ENCODE data around the gene SOCS3. TPM values are rescaled to one million over a fixed set of nuclear protein-coding genes. Genes with fewer than 3 reads are reported as not detected.

SOCS3 gene
- total and polyA plus RNA-seq, 2 experiments from 2014 or later = 33.3 to 59.0 TPM

DNA sequence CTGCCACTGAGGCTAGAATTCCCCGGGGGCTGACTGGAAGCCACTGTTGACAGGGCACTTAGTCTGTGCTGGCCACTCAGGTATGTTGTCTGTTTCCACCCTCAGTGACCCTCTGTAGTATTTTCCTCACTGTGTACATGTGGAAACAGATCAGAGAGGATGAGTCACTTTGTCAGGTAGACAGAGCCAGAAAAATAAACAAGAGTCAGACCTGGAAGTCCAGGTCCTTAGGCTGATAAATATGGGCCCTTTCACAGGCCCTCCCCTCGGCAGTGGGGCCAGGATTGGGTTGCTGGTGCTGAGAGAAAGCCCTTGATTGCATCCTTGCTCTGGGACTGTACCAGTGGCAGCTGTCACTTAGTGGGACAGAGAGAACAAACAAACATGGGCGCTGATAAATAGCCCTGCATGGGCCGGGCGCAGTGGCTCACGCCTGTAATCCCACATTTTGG, 39.8 kb upstream of the SOCS3 start:
- Histone ChIP-seq H3K36me3 (peaks cover 36% of the 10 kb centered on the region), H3K9me3 (ENCODE audit: low read depth) (no peaks in the 10 kb centered on the region), H3K4me3 (no peak overlapping the region), H3K27ac (no peak overlapping the region), H3K27me3 (no peaks in the 10 kb centered on the region), H3K4me1 (ENCODE audit: low read depth) (peaks cover 4% of the 10 kb centered on the region)
- TF ChIP-seq, protein P1, sequence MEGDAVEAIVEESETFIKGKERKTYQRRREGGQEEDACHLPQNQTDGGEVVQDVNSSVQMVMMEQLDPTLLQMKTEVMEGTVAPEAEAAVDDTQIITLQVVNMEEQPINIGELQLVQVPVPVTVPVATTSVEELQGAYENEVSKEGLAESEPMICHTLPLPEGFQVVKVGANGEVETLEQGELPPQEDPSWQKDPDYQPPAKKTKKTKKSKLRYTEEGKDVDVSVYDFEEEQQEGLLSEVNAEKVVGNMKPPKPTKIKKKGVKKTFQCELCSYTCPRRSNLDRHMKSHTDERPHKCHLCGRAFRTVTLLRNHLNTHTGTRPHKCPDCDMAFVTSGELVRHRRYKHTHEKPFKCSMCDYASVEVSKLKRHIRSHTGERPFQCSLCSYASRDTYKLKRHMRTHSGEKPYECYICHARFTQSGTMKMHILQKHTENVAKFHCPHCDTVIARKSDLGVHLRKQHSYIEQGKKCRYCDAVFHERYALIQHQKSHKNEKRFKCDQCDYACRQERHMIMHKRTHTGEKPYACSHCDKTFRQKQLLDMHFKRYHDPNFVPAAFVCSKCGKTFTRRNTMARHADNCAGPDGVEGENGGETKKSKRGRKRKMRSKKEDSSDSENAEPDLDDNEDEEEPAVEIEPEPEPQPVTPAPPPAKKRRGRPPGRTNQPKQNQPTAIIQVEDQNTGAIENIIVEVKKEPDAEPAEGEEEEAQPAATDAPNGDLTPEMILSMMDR (IDR thresholded peaks at IDR 0.05; ENCODE audit: low read depth, low read length) = no peak
- no peak for DNase-seq (ENCODE audit: low read depth in 1 of 2, low spot score in 1 of 2)

GRCh38 chr17:78399028-78399692, 39.3 kb upstream of the SOCS3 start:
- no peak overlapping the region for H3K27ac ChIP-seq
- no peak overlapping the region for H3K4me3 ChIP-seq
- H3K9me3 ChIP-seq (ENCODE audit: low read depth) = no peaks in the 10 kb centered on the region
- DNase-seq (ENCODE audit: low read depth in 1 of 2, low spot score in 1 of 2) = no peak
- H3K36me3 ChIP-seq = peaks cover 33% of the 10 kb centered on the region
- H3K4me1 ChIP-seq (ENCODE audit: low read depth) = peaks cover 4% of the 10 kb centered on the region
- TF ChIP-seq, protein P1 (IDR thresholded peaks at IDR 0.05; ENCODE audit: low read depth, low read length) = no peak
- H3K27me3 ChIP-seq = no peaks in the 10 kb centered on the region

DNA sequence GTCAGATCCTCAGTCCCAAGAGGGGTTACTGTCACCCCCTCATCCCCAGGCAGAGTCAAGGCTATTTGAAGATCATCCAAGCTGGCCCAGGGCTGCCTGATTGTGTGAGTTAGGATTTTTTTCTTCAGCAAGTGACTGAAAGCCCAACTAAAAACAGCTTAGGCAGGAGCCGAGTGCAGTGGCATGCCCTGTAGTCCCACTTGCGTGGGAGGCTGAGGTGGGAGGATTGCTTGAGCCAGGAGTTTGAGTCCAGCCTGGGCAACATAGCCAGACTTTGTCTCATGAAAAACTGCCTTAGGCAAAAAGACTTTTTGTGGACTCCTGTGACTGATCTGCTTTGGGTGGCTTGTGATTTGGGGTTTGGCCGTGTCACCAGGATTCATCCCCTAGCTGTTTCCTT, 38.5 kb upstream of the SOCS3 start:
- no peak for DNase-seq (ENCODE audit: low read depth in 1 of 2, low spot score in 1 of 2)
- Histone ChIP-seq H3K4me3 (no peak overlapping the region), H3K4me1 (ENCODE audit: low read depth) (peaks cover 4% of the 10 kb centered on the region), H3K27me3 (no peaks in the 10 kb centered on the region), H3K9me3 (ENCODE audit: low read depth) (no peaks in the 10 kb centered on the region), H3K36me3 (peaks cover 30% of the 10 kb centered on the region), H3K27ac (peak overlapping the region; percentile 92)
- TF ChIP-seq, protein P1 (IDR thresholded peaks at IDR 0.05; ENCODE audit: low read depth, low read length) = no peak

GRCh38 chr17:78397681-78398101, 37.8 kb upstream of the SOCS3 start:
- Histone ChIP-seq H3K36me3 (peaks cover 25% of the 10 kb centered on the region), H3K9me3 (ENCODE audit: low read depth) (no peaks in the 10 kb centered on the region), H3K27me3 (no peaks in the 10 kb centered on the region), H3K27ac (peak overlapping the region; percentile 92), H3K4me3 (no peak overlapping the region), H3K4me1 (ENCODE audit: low read depth) (peaks cover 4% of the 10 kb centered on the region)
- DNase-seq (ENCODE audit: low read depth in 1 of 2, low spot score in 1 of 2) = peak; percentile 49 to 79
- TF ChIP-seq, protein P1 (IDR thresholded peaks at IDR 0.05; ENCODE audit: low read depth, low read length) = no peak

GRCh38 chr17:78396441-78397337, 36.8 kb upstream of the SOCS3 start:
- TF ChIP-seq, protein P1 (IDR thresholded peaks at IDR 0.05; ENCODE audit: low read depth, low read length) = no peak
- no peak for DNase-seq (ENCODE audit: low read depth in 1 of 2, low spot score in 1 of 2)

More at GRCh38 chr17:78396441-78397337, 36.8 kb upstream of the SOCS3 start:
- no peaks in the 10 kb centered on the region for H3K27me3 ChIP-seq
- peaks cover 4% of the 10 kb centered on the region for H3K4me1 ChIP-seq (ENCODE audit: low read depth)
- H3K27ac ChIP-seq = peak overlapping the region; percentile 92
- H3K4me3 ChIP-seq = no peak overlapping the region
- no peaks in the 10 kb centered on the region for H3K9me3 ChIP-seq (ENCODE audit: low read depth)
- H3K36me3 ChIP-seq = peaks cover 22% of the 10 kb centered on the region
